Left lung (tissue), 10 donors: ENCODE results near the gene PANX1. TPM values are rescaled to one million over a fixed set of nuclear protein-coding genes. Genes with fewer than 3 reads are reported as not detected.
A peak's percentile ranks its signal among the peaks of the same experiment; 100 is the strongest.

ENCODE experiments used
- ATAC-seq: fragments of 200-7000 bp; cut with Tn5 transposase; one replicate; pipeline ENCODE4 v1.9.1; 2020; ENCODE audit warnings: moderate library complexity
- DNase-seq, 4 donors: peaks; one replicate each; pipeline ENCODE4 v3.0.0-alpha.2; 2013 to 2020
- H3K27ac ChIP-seq, 2 donors: fragments of 200-600 bp; sonication (generic) in 1 of 2; one replicate each; pipeline versions ENCODE4 v1.5.0 to v1.8.0; 2020 to 2021
- H3K27me3 ChIP-seq, 2 donors: fragments of 200-600 bp; sonication (generic) in 1 of 2; one replicate each; pipeline versions ENCODE4 v1.5.0 to v1.8.0; 2020 to 2021
- H3K36me3 ChIP-seq, 2 donors: fragments of 200-600 bp; sonication (generic) in 1 of 2; one replicate each; pipeline versions ENCODE4 v1.5.0 to v1.8.0; 2020 to 2021
- H3K4me1 ChIP-seq, 2 donors: fragments of 200-600 bp; one replicate each; pipeline ENCODE4 v1.8.0; 2021
- H3K4me3 ChIP-seq, 2 donors: fragments of 200-600 bp; sonication (generic) in 1 of 2; one replicate each; pipeline versions ENCODE4 v1.5.0 to v1.8.0; 2020 to 2021; ENCODE audit warnings: mild to moderate bottlenecking in 1 of 2
- H3K9me3 ChIP-seq, 2 donors: fragments of 200-600 bp; sonication (generic) in 1 of 2; one replicate each; pipeline versions ENCODE4 v1.5.0 to v1.8.0; 2020 to 2021
- CTCF ChIP-seq, 2 donors: fragments of 200-600 bp; sonication (generic) in 1 of 2; IDR thresholded peaks; one replicate each; pipeline versions ENCODE4 v1.5.0 to v1.8.0; 2021; ENCODE audit warnings: antibody characterized with exemption in 2 of 2
- intact Hi-C, 2 donors: fragments of 100-400 bp; cut with DNase I; formaldehyde crosslinking; loops; one replicate each; pipeline versions ENCODE4 v1.11.2 to v1.14.2; 2022
- polyA plus RNA-seq, 6 donors: library from polyadenylated mRNA; unstranded; fragments of 120-200 nt; gene quantifications; one replicate each; pipeline ENCODE4 v1.2.1, GENCODE V29; 2013; ENCODE audit not compliant: insufficient read length in 6 of 6
- total RNA-seq, 2 donors: library from RNA; stranded (reverse); fragmentation: NEBNext Ultra II Directional; extraction: Animal tissue kit (Norgen Biotek cat#: 25700); gene quantifications; one replicate each; pipeline ENCODE4 v1.2.1, GENCODE V29; 2021
- donor health status: DM: no; HTN: yes; CAD: no.
- donor health status: DM: no; HTN: no; CAD: no.

Gene PANX1
- total and polyA plus RNA-seq, 8 donors: 21.1 to 36.8 (median 27.3) TPM

- Histone ChIP-seq H3K4me3 (peak overlapping the region in 1 of 2 donors; percentile 87), H3K27me3 (no peaks in the 10 kb centered on the region), H3K9me3 (no peaks in the 10 kb centered on the region), H3K4me1 (peaks cover 24 to 77% of the 10 kb centered on the region in 2 donors), H3K27ac (peak overlapping the region; percentile 91 to 95), H3K36me3 (no peaks in the 10 kb centered on the region)
- TF ChIP-seq CTCF (IDR thresholded peaks at IDR 0.05): no peak
- DNase-seq (no peak), ATAC-seq (no peak)
- intact Hi-C loops: no loop called here
Observed at GRCh38 chr11:94131047-94131717, 2.5 kb downstream of the PANX1 start.

DNA sequence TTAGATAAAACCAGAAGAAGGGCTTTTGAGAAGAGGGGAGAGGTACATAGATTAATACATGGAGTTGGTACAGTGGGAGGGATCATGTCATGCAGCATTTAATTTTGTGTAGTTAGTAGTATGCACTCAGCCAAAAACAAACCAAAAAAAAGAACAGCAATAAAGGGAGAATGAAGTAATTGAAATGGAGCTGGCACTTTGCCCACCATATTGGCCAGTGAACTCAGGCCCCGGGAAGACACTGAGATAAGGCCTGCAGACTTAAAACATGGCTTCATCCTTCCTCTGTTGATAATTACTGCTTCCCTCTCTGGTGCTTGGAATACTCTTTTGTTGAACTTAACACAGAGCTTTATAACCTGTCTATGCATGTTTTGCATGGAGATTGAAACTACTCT lies 3.1 kb downstream of the PANX1 start:
- intact Hi-C loops: no loop called here
- H3K36me3 ChIP-seq: no peaks in the 10 kb centered on the region
- TF ChIP-seq CTCF (IDR thresholded peaks at IDR 0.05): no peak
- ATAC-seq (no peak), DNase-seq (peak in 2 of 4 donors; percentile 65 to 81)
- no peaks in the 10 kb centered on the region for H3K27me3 ChIP-seq
- H3K9me3 ChIP-seq: no peaks in the 10 kb centered on the region
- peak overlapping the region in 1 of 2 donors; percentile 87 for H3K4me3 ChIP-seq
- H3K27ac ChIP-seq: peak overlapping the region; percentile 91 to 95
- H3K4me1 ChIP-seq: peaks cover 24 to 80% of the 10 kb centered on the region in 2 donors

- Histone ChIP-seq H3K36me3 (no peaks in the 10 kb centered on the region), H3K4me3 (no peak overlapping the region), H3K9me3 (no peaks in the 10 kb centered on the region), H3K27me3 (no peaks in the 10 kb centered on the region), H3K27ac (no peak overlapping the region), H3K4me1 (peaks cover 24 to 85% of the 10 kb centered on the region in 2 donors)
- TF ChIP-seq CTCF (IDR thresholded peaks at IDR 0.05): no peak
- ATAC-seq (no peak), DNase-seq (peak in 2 of 4 donors; percentile 50 to 70)
- intact Hi-C loops: no loop called here
Observed at GRCh38 chr11:94132152-94132558, 3.5 kb downstream of the PANX1 start.

DNA sequence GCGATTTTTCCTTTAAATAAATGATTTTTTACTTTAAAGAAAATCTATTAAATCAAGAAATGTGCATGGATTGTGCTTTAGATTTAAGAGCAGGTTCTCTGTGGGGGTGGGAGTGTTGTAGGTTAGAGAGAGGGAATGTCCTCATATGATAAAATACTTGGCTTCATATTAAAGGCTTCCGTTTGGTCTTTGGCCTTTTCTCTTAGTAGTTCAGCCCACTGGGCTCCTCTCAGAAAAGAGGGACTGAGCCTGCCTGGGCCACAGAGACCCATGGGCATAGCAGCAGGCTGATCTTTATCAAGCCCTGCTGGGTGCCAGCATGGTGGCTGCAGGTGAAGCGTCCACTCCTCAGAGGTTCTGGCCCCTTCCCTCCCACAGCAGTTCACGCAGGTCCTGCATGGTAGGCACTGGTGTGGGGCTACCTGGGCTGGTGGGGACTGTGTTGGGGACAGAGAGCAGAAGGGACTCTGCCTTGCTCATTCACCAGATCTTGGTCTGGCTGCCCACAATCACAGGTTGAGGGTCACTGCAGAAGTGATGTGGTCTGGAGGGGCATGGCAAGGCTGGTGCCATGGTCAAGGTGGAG lies 4.3 kb downstream of the PANX1 start:
- ATAC-seq (no peak), DNase-seq (peak in 1 of 4 donors; percentile 58)
- intact Hi-C loops: no loop called here
- Histone ChIP-seq H3K9me3 (no peaks in the 10 kb centered on the region), H3K27ac (no peak overlapping the region), H3K27me3 (no peaks in the 10 kb centered on the region), H3K4me3 (no peak overlapping the region), H3K4me1 (peaks cover 24 to 79% of the 10 kb centered on the region in 2 donors), H3K36me3 (no peaks in the 10 kb centered on the region)
- no peak for TF ChIP-seq CTCF (IDR thresholded peaks at IDR 0.05)

- ATAC-seq (no peak), DNase-seq (no peak)
- intact Hi-C loops: no loop called here
- H3K4me3 ChIP-seq: no peak overlapping the region
- no peaks in the 10 kb centered on the region for H3K27me3 ChIP-seq
- H3K9me3 ChIP-seq: no peaks in the 10 kb centered on the region
- H3K36me3 ChIP-seq: no peaks in the 10 kb centered on the region
- peaks cover 24 to 76% of the 10 kb centered on the region in 2 donors for H3K4me1 ChIP-seq
- H3K27ac ChIP-seq: no peak overlapping the region
- TF ChIP-seq CTCF (IDR thresholded peaks at IDR 0.05): no peak
Observed at GRCh38 chr11:94133752-94134151, 5.1 kb downstream of the PANX1 start.
